AG04450 (cell line): Measurements from ENCODE around the gene OR1I1. TPM values are rescaled to one million over a fixed set of nuclear protein-coding genes. Genes with fewer than 3 reads are reported as not detected.
A peak's percentile ranks its signal among the peaks of the same experiment; 100 is the strongest.

Source experiments
- CTCF ChIA-PET: fragments of 300-600, 350-600 bp; formaldehyde crosslinking; extraction: SDS; loops from one replicate; lab custom pipeline; 2022; ENCODE audit warnings: antibody characterized with exemption, inconsistent platforms; lab: Charles Lee
- POLR2A ChIA-PET: fragments of 350-600 bp; formaldehyde crosslinking; extraction: SDS; loops from one replicate; lab custom pipeline; 2021; ENCODE audit warnings: antibody characterized with exemption, inconsistent platforms; lab: Yijun Ruan, JAX
- DNase-seq: peaks from one replicate; pipeline ENCODE4 v3.0.0-alpha.2; 2011; ENCODE audit warnings: low read depth, low spot score
- H3K27ac ChIP-seq: one replicate; pipeline ENCODE4 v1.5.1; 2012; ENCODE audit warnings: low read depth, low read length, control low read depth
- H3K27me3 ChIP-seq: one replicate; pipeline ENCODE4 v1.6.0; 2012; ENCODE audit warnings: low read length; ENCODE audit not compliant: control insufficient read depth, insufficient read depth
- H3K4me3 ChIP-seq: 2 replicates; pipeline ENCODE4 v1.5.1; 2011; ENCODE audit warnings: mild to moderate bottlenecking, low read depth, low read length, control low read depth
- H3K9me3 ChIP-seq: 2 replicates; pipeline ENCODE4 v1.5.1; 2012; ENCODE audit warnings: low read length; ENCODE audit not compliant: control insufficient read depth, insufficient read depth
- polyA plus RNA-seq: library from polyadenylated mRNA; depleted of rRNA; stranded (reverse); fragments of >200 nt; gene quantifications from 2 replicates; pipeline ENCODE4 v1.2.3, GENCODE V29; 2011
- TF ChIP-seq, protein P1 (sequence below): IDR thresholded peaks from 2 replicates; pipeline ENCODE4 v1.5.1; 2011; ENCODE audit warnings: low read depth, low read length, control low read depth, inconsistent platforms

The OR1I1 gene
- polyA plus RNA-seq, 1 experiment = not detected

DNA sequence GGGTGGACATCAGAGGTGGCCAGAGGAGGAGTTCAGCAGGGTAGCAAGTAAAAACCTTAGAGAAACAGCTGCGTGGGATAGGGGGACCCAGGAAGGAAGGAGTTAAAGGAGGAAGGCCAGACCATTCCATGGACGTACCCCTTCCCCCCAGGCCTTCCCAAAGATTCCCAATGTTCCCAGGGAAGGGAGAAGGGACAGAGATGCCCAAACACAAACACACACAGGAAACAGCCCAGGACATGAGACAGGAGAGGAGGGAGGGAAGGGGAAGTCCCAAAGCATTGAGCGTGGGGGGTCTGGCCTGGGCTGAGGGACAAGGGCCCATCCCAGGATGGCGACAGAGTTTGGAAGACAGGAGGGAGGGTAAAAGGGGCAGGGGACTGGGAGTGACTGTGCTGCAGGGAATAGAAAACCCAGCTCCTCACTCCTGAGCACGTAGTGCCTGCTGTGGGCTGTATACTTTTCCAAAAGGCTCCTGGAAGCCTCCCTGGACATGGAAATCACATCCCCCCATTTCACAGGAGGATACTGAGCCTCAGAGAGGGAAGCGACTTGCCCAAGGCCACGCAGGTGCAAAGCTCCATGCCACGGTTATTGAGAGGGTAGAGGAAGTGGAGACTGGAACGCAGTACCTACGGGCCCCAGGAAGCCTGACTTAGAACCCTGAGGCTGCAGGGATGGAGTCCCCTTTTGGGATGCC lies 26.3 kb downstream of the OR1I1 start:
- TF ChIP-seq, protein P1, sequence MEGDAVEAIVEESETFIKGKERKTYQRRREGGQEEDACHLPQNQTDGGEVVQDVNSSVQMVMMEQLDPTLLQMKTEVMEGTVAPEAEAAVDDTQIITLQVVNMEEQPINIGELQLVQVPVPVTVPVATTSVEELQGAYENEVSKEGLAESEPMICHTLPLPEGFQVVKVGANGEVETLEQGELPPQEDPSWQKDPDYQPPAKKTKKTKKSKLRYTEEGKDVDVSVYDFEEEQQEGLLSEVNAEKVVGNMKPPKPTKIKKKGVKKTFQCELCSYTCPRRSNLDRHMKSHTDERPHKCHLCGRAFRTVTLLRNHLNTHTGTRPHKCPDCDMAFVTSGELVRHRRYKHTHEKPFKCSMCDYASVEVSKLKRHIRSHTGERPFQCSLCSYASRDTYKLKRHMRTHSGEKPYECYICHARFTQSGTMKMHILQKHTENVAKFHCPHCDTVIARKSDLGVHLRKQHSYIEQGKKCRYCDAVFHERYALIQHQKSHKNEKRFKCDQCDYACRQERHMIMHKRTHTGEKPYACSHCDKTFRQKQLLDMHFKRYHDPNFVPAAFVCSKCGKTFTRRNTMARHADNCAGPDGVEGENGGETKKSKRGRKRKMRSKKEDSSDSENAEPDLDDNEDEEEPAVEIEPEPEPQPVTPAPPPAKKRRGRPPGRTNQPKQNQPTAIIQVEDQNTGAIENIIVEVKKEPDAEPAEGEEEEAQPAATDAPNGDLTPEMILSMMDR = no peak
- Histone ChIP-seq H3K27me3 (no peaks in the 10 kb centered on the region), H3K27ac (peak overlapping the region; percentile 57), H3K9me3 (peaks cover 20% of the 10 kb centered on the region), H3K4me3 (peak overlapping the region; percentile 78)
- no peak for DNase-seq
- POLR2A ChIA-PET = interaction anchor here (0.5 to 1.2 kb wide), 2 partner anchors 13 to 17 kb away, joined by 5 to 6 read pairs; a partner anchor contains a TSS
- CTCF ChIA-PET = interaction anchor here (0.6 kb wide), 1 partner anchor 59 kb away, joined by 5 read pairs; no protein-coding TSS in a partner anchor

GRCh38 chr19:15108845-15109767 lies 27.1 kb downstream of the OR1I1 start:
- Histone ChIP-seq H3K27me3 (no peaks in the 10 kb centered on the region), H3K4me3 (peak overlapping the region; percentile 78), H3K27ac (no peak overlapping the region), H3K9me3 (peaks cover 18% of the 10 kb centered on the region)
- CTCF ChIA-PET = no interaction called here
- DNase-seq = no peak
- POLR2A ChIA-PET = interaction anchor here (1.2 kb wide), 1 partner anchor 17 kb away, joined by 5 read pairs; a partner anchor contains a TSS
- TF ChIP-seq, protein P1 = no peak

DNA sequence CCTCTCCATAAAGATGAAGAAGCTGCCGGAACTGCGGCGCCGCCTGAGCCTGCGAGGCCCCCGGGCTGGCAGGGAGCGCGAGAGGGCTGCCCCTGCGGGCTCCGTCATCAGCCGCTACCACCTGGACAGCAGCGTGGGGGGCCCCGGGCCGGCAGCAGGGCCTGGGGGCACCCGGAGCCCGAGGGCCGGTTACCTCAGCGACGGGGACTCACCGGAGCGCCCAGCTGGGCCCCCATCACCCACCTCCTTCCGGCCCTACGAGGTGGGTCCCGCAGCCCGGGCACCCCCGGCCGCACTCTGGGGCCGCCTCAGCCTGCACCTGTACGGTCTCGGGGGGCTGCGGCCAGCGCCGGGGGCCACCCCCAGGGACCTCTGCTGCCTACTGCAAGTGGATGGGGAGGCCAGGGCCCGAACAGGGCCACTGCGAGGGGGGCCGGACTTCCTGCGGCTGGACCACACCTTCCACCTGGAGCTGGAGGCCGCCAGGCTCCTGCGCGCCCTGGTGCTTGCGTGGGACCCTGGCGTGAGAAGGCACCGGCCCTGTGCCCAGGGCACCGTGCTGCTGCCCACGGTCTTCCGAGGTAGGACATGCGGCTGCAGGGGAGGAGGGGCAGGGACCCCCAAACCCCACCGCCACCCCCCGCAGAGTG lies 27.9 kb downstream of the OR1I1 start:
- H3K9me3 ChIP-seq = peaks cover 11% of the 10 kb centered on the region
- ChIA-PET POLR2A (no interaction called here), CTCF (interaction anchor here (0.8 kb wide), 1 partner anchor 10 kb away, joined by 4 read pairs; no protein-coding TSS in a partner anchor)
- no peak overlapping the region for H3K27ac ChIP-seq
- TF ChIP-seq, protein P1 = no peak
- H3K4me3 ChIP-seq = no peak overlapping the region
- no peaks in the 10 kb centered on the region for H3K27me3 ChIP-seq
- no peak for DNase-seq

DNA sequence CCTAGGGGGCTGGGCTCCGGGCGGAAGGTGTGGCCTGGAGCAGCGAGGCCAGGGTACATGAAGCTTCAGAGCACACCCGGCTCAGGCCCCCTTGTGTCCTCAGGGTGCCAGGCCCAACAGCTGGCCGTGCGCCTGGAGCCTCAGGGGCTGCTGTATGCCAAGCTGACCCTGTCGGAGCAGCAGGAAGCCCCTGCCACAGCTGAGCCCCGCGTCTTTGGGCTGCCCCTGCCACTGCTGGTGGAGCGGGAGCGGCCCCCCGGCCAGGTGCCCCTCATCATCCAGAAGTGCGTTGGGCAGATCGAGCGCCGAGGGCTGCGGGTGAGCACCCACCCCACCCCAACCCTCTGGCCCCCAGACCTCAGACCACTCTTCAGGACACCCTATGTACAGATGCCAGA lies 28.4 kb downstream of the OR1I1 start:
- TF ChIP-seq, protein P1 = no peak
- CTCF ChIA-PET = interaction anchor here (0.8 kb wide), 1 partner anchor 10 kb away, joined by 4 read pairs; no protein-coding TSS in a partner anchor
- no peak for DNase-seq
- no peak overlapping the region for H3K27ac ChIP-seq
- H3K9me3 ChIP-seq = peaks cover 10% of the 10 kb centered on the region
- POLR2A ChIA-PET = no interaction called here
- H3K4me3 ChIP-seq = no peak overlapping the region
- H3K27me3 ChIP-seq = no peaks in the 10 kb centered on the region
